IPS-18c (cell line): ENCODE data around the gene HADHB.

Experiments
- H3K4me3 ChIP-seq: 2 replicates; pipeline ENCODE4 v1.7.0; 2013; ENCODE audit warnings: low read depth, mild to moderate bottlenecking, low read length, moderate library complexity; ENCODE audit not compliant: insufficient read depth
- H3K9me3 ChIP-seq: one replicate; pipeline ENCODE4 v1.6.1; 2013; ENCODE audit warnings: mild to moderate bottlenecking, low read length, moderate library complexity; ENCODE audit not compliant: control insufficient read depth, insufficient read depth

HADHB gene

GRCh38 chr2:26336719-26337118 lies 92.0 kb downstream of the HADHB start:
- peaks cover 2% of the 10 kb centered on the region for H3K9me3 ChIP-seq
- no peak overlapping the region for H3K4me3 ChIP-seq

- H3K4me3 ChIP-seq = no peak overlapping the region
- H3K9me3 ChIP-seq = peaks cover 2% of the 10 kb centered on the region
Measured at GRCh38 chr2:26337298-26337697, 92.6 kb downstream of the HADHB start.
